ENCODE results near the gene NOP9.
A peak's percentile ranks its signal among the peaks of the same experiment; 100 is the strongest.

DNA sequence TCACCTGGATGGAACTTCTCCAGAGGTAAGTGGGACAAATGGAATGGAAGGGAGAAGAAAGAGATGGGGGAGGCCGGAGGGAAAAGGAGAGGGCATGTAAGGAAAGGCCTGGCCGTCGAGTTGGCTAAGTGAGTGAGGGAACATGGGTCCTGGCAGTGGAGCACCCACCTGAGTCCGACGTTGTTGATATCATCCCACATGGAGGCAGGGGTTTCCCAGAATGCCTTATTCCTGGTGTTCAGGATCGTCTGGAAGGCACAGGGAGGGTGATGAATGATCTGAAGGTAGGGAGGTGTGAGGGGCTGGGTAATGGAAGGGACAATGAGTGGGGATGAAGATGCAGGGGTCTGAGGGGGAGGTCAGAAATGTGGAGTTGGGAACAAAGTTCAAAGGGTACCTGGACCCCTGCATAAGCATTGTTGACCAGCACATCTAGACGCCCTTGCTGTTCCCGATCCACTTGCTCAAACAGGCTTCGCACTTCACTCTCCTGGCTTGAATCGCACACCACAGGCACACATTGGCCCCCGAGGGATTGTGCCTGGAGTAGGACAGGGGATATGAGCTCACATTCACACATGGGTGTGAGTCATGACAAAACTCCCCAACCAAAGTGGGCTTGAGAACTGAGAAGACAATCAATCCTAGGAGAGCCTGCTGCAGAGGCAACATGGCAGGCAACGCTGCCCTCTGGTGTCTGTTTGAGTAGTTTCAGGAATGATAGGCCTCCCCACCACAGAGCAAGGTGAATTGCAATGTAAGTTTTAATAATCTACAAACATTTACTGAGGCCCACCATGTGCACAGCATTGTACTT, 3.1 kb upstream of the NOP9 start:
- TF ChIP-seq, protein P1, sequence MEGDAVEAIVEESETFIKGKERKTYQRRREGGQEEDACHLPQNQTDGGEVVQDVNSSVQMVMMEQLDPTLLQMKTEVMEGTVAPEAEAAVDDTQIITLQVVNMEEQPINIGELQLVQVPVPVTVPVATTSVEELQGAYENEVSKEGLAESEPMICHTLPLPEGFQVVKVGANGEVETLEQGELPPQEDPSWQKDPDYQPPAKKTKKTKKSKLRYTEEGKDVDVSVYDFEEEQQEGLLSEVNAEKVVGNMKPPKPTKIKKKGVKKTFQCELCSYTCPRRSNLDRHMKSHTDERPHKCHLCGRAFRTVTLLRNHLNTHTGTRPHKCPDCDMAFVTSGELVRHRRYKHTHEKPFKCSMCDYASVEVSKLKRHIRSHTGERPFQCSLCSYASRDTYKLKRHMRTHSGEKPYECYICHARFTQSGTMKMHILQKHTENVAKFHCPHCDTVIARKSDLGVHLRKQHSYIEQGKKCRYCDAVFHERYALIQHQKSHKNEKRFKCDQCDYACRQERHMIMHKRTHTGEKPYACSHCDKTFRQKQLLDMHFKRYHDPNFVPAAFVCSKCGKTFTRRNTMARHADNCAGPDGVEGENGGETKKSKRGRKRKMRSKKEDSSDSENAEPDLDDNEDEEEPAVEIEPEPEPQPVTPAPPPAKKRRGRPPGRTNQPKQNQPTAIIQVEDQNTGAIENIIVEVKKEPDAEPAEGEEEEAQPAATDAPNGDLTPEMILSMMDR (IDR thresholded peaks at IDR 0.05; ENCODE audit: insufficient read depth, low read length, poor library complexity, severe bottlenecking) = peak; percentile 63
- TF ChIP-seq EZH2phosphoT487 (conservative IDR thresholded peaks at IDR 0.05; ENCODE audit: low read length) = no peak

Data from SU-DHL-6 (cell line).